T-helper 2 cell treated with Interferon-gamma antibody and Interleukin-4, amounts not matched to agents 5 μg/mL and 100 μg/mL, for 36 hours (primary cell): ENCODE results near the gene BICC1.

ENCODE experiments used
- DNase-seq: peaks from one replicate; pipeline ENCODE4 v3.0.0; 2021; ENCODE audit warnings: low spot score
- H3K27ac Mint-ChIP-seq: one replicate; pipeline ENCODE4 v1.8.0; 2021; ENCODE audit warnings: mild to moderate bottlenecking, mixed read lengths
- H3K27me3 Mint-ChIP-seq: one replicate; pipeline ENCODE4 v1.8.0; 2021; ENCODE audit warnings: low read depth, mixed read lengths
- H3K36me3 Mint-ChIP-seq: one replicate; pipeline ENCODE4 v1.8.0; 2021; ENCODE audit warnings: low read depth, mixed read lengths
- H3K4me1 Mint-ChIP-seq: one replicate; pipeline ENCODE4 v1.8.0; 2021; ENCODE audit warnings: low read depth, mixed read lengths
- H3K4me3 Mint-ChIP-seq: one replicate; pipeline ENCODE4 v1.8.0; 2022; ENCODE audit warnings: mild to moderate bottlenecking, moderate library complexity, mixed read lengths
- H3K9me3 Mint-ChIP-seq: one replicate; pipeline ENCODE4 v1.8.0; 2021; ENCODE audit warnings: mixed read lengths

BICC1 gene

DNA sequence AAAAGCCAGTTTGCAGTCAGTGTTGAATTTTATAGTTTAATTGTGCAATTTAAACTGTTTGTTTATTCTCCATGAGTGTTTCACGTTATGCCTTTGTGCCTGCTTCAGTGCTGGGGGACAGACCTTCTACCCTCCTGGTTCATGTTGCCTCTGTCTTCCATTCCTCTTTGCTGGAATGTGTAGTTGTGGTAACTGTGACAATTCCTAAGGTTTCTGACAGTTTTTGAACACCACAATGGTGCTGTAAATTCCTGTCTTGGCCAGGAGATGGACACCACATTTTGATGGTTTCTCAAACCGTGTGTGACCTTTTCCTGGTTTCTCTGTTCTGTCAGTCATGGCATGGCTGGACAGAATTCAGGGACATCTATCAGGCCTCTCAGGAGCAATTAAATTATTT is 201.7 kb downstream of the BICC1 start:
- no peak for DNase-seq
- H3K27ac Mint-ChIP-seq: no peak overlapping the region
- no peaks in the 10 kb centered on the region for H3K4me1 Mint-ChIP-seq

DNA sequence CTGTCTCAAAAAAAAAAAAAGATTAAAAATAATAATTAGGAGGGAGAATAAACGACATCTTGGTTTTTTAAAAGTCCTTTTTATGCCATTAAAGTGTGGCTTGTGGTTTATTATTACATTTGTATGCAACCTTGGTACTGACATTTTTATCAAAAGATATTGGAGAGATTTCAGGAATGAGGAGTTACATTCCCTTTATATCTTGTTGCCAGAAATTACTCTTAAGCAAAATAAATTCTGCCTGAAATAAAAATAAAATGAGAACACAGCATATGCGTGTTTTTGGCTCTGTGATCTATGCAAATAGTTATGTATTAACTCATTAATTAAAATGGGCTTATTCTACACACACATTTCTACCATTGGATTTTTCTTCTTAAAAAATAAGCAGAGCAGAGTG is 202.4 kb downstream of the BICC1 start:
- DNase-seq: no peak
- H3K9me3 Mint-ChIP-seq: no peaks in the 10 kb centered on the region
- H3K27me3 Mint-ChIP-seq: no peaks in the 10 kb centered on the region
- no peak overlapping the region for H3K4me3 Mint-ChIP-seq
- H3K36me3 Mint-ChIP-seq: no peaks in the 10 kb centered on the region
- no peaks in the 10 kb centered on the region for H3K4me1 Mint-ChIP-seq
- H3K27ac Mint-ChIP-seq: no peak overlapping the region

More for the DNA sequence above, 201.7 kb downstream of the BICC1 start:
- Mint-ChIP-seq H3K36me3 (no peaks in the 10 kb centered on the region), H3K27me3 (no peaks in the 10 kb centered on the region), H3K9me3 (no peaks in the 10 kb centered on the region), H3K4me3 (no peak overlapping the region)

DNA sequence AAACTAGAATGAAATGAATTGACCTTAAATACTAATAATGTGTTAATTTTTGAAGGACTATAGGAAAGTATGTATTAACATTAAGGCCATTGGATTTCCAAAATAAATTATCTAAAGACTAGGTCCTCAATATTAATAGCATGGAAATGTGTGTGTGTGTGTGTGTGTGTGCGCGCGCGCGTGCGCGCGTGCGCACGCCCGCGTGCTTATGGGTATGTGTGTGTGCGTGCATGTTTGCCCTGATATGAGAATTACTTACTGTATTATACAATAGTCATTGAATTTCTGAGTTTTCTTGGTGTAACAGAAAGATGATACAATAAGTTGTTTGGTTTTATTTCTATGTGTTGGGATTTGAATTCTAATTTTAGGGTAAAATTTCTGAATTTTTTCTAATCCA is 205.9 kb downstream of the BICC1 start:
- Mint-ChIP-seq H3K27ac (no peak overlapping the region), H3K27me3 (no peaks in the 10 kb centered on the region), H3K4me1 (no peaks in the 10 kb centered on the region), H3K36me3 (no peaks in the 10 kb centered on the region), H3K4me3 (no peak overlapping the region), H3K9me3 (no peaks in the 10 kb centered on the region)
- DNase-seq: no peak

GRCh38 chr10:58721601-58722281 is 209.1 kb downstream of the BICC1 start:
- Mint-ChIP-seq H3K27me3 (no peaks in the 10 kb centered on the region), H3K36me3 (no peaks in the 10 kb centered on the region), H3K9me3 (no peaks in the 10 kb centered on the region), H3K4me1 (no peaks in the 10 kb centered on the region), H3K27ac (no peak overlapping the region), H3K4me3 (no peak overlapping the region)
- DNase-seq: no peak

DNA sequence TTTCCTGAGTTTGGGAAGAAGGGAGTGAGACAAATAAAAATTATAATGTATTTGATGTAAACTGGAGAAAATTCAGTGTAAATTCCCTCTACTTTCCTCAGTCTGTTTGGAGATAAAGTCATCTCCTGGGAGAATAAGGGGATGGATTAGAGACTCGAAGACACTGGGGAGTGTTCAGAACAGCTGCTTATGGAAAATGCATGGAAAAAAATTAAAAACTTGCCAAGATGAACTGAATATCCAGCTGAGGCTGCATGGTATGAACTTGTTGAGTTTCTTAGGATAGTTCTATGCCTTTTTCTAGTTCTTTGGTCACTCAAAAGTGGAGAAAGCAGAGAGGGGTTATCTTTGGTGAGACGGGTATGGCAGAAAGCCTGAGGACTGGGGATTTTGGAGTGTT is 210.5 kb downstream of the BICC1 start:
- Mint-ChIP-seq H3K27me3 (no peaks in the 10 kb centered on the region), H3K27ac (no peak overlapping the region), H3K36me3 (no peaks in the 10 kb centered on the region), H3K4me3 (no peak overlapping the region), H3K4me1 (no peaks in the 10 kb centered on the region), H3K9me3 (no peaks in the 10 kb centered on the region)
- DNase-seq: no peak

DNA sequence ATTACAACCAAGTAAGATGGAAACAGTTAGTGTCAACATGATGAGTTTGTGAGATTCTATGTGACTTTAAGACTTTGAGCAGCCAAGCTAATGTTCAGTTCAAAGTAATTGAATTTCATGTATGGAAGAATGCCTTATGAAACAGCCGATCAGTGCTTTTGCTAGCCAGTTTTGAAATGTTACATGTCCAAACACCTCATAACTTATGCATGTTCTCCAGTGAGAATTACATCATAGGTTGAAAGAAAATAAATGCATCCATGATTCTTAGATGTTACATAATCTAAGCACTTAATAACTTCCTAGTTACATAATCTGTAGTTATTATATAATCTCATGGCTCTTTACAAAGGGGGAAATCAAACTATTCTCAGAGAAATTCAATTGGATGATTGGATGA is 211.3 kb downstream of the BICC1 start:
- H3K4me1 Mint-ChIP-seq: no peaks in the 10 kb centered on the region
- no peaks in the 10 kb centered on the region for H3K36me3 Mint-ChIP-seq
- no peaks in the 10 kb centered on the region for H3K9me3 Mint-ChIP-seq
- H3K27me3 Mint-ChIP-seq: no peaks in the 10 kb centered on the region
- no peak overlapping the region for H3K27ac Mint-ChIP-seq
- DNase-seq: no peak
- H3K4me3 Mint-ChIP-seq: no peak overlapping the region

GRCh38 chr10:58724781-58725180 is 212.1 kb downstream of the BICC1 start:
- Mint-ChIP-seq H3K4me3 (no peak overlapping the region), H3K27ac (no peak overlapping the region), H3K4me1 (no peaks in the 10 kb centered on the region), H3K36me3 (no peaks in the 10 kb centered on the region), H3K9me3 (no peaks in the 10 kb centered on the region), H3K27me3 (no peaks in the 10 kb centered on the region)
- no peak for DNase-seq

DNA sequence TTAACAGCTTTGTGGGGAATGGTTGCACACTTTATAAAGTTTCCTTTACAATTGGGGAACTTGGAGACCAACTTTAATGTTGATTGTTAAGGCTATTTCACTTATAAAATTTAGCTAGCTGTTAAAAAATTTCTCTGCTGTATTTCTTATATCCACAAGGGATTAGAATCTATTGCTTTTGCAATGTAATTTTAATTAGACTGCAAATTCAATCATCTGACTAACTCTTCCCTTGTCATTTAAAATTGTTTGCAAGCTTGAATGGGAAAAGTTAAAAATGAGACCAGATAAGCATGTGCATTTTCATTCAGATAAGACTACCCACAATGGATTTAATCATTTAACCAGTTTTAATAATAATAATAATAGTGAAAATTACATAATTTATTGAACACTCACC is 213.2 kb downstream of the BICC1 start:
- H3K27ac Mint-ChIP-seq: no peak overlapping the region
- H3K4me3 Mint-ChIP-seq: no peak overlapping the region
- H3K9me3 Mint-ChIP-seq: no peaks in the 10 kb centered on the region
- no peaks in the 10 kb centered on the region for H3K36me3 Mint-ChIP-seq
- H3K27me3 Mint-ChIP-seq: no peaks in the 10 kb centered on the region
- no peak for DNase-seq
- no peaks in the 10 kb centered on the region for H3K4me1 Mint-ChIP-seq

DNA sequence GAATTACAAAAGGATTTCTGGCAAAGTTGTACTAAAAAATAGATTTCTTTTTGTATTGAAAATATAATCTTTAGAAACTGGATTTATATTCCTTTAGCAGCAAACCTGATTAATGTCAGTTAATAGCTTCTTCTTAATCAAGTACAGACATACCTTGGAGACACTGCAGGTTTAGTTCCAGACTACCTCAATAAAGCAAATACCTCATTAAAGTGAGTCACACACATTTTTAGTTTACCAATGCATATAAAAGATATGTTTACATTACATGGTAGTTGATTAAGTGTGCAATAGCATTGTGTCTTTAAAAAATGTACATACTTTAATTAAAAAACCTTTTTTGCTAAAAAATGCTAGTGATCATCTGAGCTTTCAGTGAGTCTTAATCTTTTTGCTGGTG is 215.0 kb downstream of the BICC1 start:
- H3K27ac Mint-ChIP-seq: no peak overlapping the region
- no peaks in the 10 kb centered on the region for H3K4me1 Mint-ChIP-seq
- no peak for DNase-seq
- H3K9me3 Mint-ChIP-seq: no peaks in the 10 kb centered on the region
- H3K36me3 Mint-ChIP-seq: no peaks in the 10 kb centered on the region
- no peaks in the 10 kb centered on the region for H3K27me3 Mint-ChIP-seq
- no peak overlapping the region for H3K4me3 Mint-ChIP-seq

DNA sequence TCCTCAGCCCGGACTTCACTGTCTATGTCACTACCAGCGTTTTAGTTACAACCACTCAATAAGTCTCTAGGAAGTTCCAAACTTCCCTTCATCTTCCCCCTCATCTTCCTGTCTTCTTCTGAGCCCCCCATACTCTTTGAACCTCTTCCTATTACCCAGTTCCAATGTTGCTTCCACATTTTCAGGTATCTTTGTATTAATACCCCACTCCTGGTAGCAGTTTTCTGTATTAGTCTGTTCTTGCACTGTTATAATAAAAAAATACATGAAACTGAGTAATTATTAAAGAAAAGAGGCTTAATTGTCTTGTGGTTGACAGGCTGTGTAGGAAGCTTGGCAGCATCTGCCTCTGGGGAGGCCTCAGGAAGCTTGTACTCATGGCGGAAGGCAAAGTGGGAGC is 218.6 kb downstream of the BICC1 start:
- Mint-ChIP-seq H3K27me3 (no peaks in the 10 kb centered on the region), H3K4me3 (no peak overlapping the region), H3K36me3 (no peaks in the 10 kb centered on the region), H3K4me1 (no peaks in the 10 kb centered on the region), H3K27ac (no peak overlapping the region), H3K9me3 (no peaks in the 10 kb centered on the region)
- no peak for DNase-seq

DNA sequence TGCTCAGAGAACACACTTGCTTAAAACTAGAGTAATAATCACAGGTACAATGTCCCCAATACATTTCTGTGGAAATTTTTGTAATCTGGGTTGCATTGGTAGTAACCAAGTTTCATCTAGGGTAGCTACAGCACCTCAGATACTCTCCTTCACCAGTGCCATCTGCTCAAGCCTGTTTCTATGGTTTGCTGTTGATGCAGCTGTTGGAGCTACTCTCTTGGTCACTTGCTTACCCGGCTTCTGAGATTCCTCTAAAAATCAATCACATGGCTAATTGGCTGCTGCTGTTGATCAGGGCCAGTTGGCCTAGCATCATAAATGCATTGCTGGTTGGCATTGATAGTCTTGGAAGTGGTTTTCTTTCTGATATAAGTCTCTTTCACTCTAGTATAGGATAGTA is 220.8 kb downstream of the BICC1 start:
- Mint-ChIP-seq H3K36me3 (no peaks in the 10 kb centered on the region), H3K9me3 (no peaks in the 10 kb centered on the region), H3K27ac (no peak overlapping the region), H3K4me1 (no peaks in the 10 kb centered on the region), H3K27me3 (no peaks in the 10 kb centered on the region), H3K4me3 (no peak overlapping the region)
- DNase-seq: no peak

DNA sequence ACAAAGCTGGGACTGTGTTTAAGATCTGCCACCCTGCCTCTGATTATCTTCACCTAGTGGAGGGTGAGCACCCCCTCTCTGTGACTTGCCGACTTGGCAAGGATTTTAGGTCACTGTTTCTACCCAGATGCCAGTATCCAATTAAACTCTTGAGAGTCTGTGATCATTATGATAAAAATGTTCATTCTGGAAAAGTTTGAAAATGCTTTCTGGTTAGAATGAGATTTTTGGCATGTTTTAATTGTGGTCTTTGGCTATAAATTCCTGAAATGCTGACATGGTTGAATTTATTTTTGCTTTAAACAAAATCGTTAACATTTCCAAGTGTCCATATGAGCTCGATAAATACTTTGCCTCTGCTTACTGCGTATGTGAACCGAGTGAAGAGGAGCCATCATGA is 221.4 kb downstream of the BICC1 start:
- Mint-ChIP-seq H3K27me3 (no peaks in the 10 kb centered on the region), H3K9me3 (no peaks in the 10 kb centered on the region), H3K4me1 (no peaks in the 10 kb centered on the region), H3K27ac (no peak overlapping the region), H3K4me3 (no peak overlapping the region), H3K36me3 (no peaks in the 10 kb centered on the region)
- no peak for DNase-seq

- H3K36me3 Mint-ChIP-seq: no peaks in the 10 kb centered on the region
- H3K27me3 Mint-ChIP-seq: no peaks in the 10 kb centered on the region
- no peaks in the 10 kb centered on the region for H3K4me1 Mint-ChIP-seq
- no peak overlapping the region for H3K4me3 Mint-ChIP-seq
- DNase-seq: no peak
- no peak overlapping the region for H3K27ac Mint-ChIP-seq
- no peaks in the 10 kb centered on the region for H3K9me3 Mint-ChIP-seq
Measured at GRCh38 chr10:58734664-58735063, 222.0 kb downstream of the BICC1 start.

GRCh38 chr10:58735087-58735486 is 222.4 kb downstream of the BICC1 start:
- Mint-ChIP-seq H3K36me3 (no peaks in the 10 kb centered on the region), H3K27me3 (no peaks in the 10 kb centered on the region), H3K4me3 (no peak overlapping the region), H3K4me1 (no peaks in the 10 kb centered on the region), H3K27ac (no peak overlapping the region), H3K9me3 (no peaks in the 10 kb centered on the region)
- DNase-seq: no peak

GRCh38 chr10:58740620-58741369 is 228.1 kb downstream of the BICC1 start:
- Mint-ChIP-seq H3K27ac (no peak overlapping the region), H3K36me3 (no peaks in the 10 kb centered on the region), H3K4me3 (no peak overlapping the region), H3K9me3 (no peaks in the 10 kb centered on the region), H3K4me1 (no peaks in the 10 kb centered on the region), H3K27me3 (no peaks in the 10 kb centered on the region)
- no peak for DNase-seq
